Kidney (tissue), 14 donors: Measurements from ENCODE around the gene REV3L. TPM values are rescaled to one million over a fixed set of nuclear protein-coding genes. Genes with fewer than 3 reads are reported as not detected.

ENCODE experiments used
- DNase-seq, 5 donors: peaks; one replicate each; pipeline ENCODE4 v3.0.0-alpha.2; 2013 to 2020
- FAIRE-seq: peaks from 2 replicates; lab custom pipeline; 2012; peaks lifted over from hg19 to GRCh38; lab: Jason Lieb, UNC
- H3K27ac ChIP-seq, 2 donors: one replicate each; pipeline ENCODE4 v1.7.0; 2013; ENCODE audit warnings: low read depth in 2 of 2, low read length in 2 of 2, inconsistent platforms in 1 of 2
- H3K27me3 ChIP-seq: one replicate; pipeline ENCODE4 v1.7.1; 2013; ENCODE audit warnings: low read length, inconsistent platforms; ENCODE audit not compliant: control insufficient read depth, insufficient read depth
- H3K36me3 ChIP-seq, 3 donors: one replicate each; pipeline versions ENCODE4 v1.7.0 to v1.7.1; 2013; ENCODE audit warnings: low read length in 3 of 3, control low read depth in 1 of 3, inconsistent platforms in 1 of 3; ENCODE audit not compliant: insufficient read depth in 3 of 3, control insufficient read depth in 2 of 3
- H3K4me1 ChIP-seq, 3 donors: one replicate each; pipeline versions ENCODE4 v1.7.0 to v1.7.1; 2013; ENCODE audit warnings: low read length in 3 of 3, inconsistent platforms in 1 of 3, low read depth in 1 of 3; ENCODE audit not compliant: control insufficient read depth in 2 of 3, insufficient read depth in 2 of 3
- H3K4me3 ChIP-seq, 3 donors: one replicate each; pipeline versions ENCODE4 v1.7.0 to v1.8.1; 2013; ENCODE audit warnings: low read length in 3 of 3, control low read depth in 1 of 3, inconsistent platforms in 1 of 3
- H3K9ac ChIP-seq, 3 donors: one replicate each; pipeline versions ENCODE4 v1.7.0 to v1.7.1; 2013; ENCODE audit warnings: low read length in 3 of 3, control low read depth in 1 of 3, inconsistent platforms in 1 of 3
- H3K9me3 ChIP-seq, 3 donors: one replicate each; pipeline versions ENCODE4 v1.7.0 to v1.7.1; 2013; ENCODE audit warnings: low read length in 3 of 3, control low read depth in 1 of 3, inconsistent platforms in 1 of 3; ENCODE audit not compliant: control insufficient read depth in 2 of 3, insufficient read depth in 1 of 3
- CTCF ChIP-seq: IDR thresholded peaks from 3 replicates; pipeline ENCODE4 v1.5.1; 2012; ENCODE audit warnings: mild to moderate bottlenecking, moderate library complexity, borderline replicate concordance; ENCODE audit not compliant: insufficient read depth; ENCODE audit errors: extremely low read depth
- intact Hi-C: fragments of 100-400 bp; cut with DNase I; formaldehyde crosslinking; loops from one replicate; pipeline ENCODE4 v1.11.1; 2022
- polyA plus RNA-seq: library from polyadenylated mRNA; stranded (reverse); fragments of 350-450 nt; fragmentation: Illumina TruSeq; extraction: RNeasy Lipid Tissue Mini Kit (QIAGEN cat#74804); gene quantifications from one replicate; pipeline ENCODE4 v1.2.3, GENCODE V29; 2014; ENCODE audit warnings: low read depth, low replicate concordance; ENCODE audit not compliant: insufficient read depth
- total RNA-seq: library from RNA; stranded (reverse); fragmentation: NEBNext Ultra II Directional; extraction: Animal tissue kit (Norgen Biotek cat#: 25700); gene quantifications from one replicate; pipeline ENCODE4 v1.2.1, GENCODE V29; 2021
- donor health status: control.
- donor health status: control.
- donor health status: control.
- donor health status: control.
- donor health status: control.
- donor health status: DM: yes; HTN: yes; CAD: no.
- donor health status: Normal renal cell carcinoma (clear cell type).

The REV3L gene
- total and polyA plus RNA-seq, 2 donors from 2014 or later = 4.4 to 30.0 TPM

DNA sequence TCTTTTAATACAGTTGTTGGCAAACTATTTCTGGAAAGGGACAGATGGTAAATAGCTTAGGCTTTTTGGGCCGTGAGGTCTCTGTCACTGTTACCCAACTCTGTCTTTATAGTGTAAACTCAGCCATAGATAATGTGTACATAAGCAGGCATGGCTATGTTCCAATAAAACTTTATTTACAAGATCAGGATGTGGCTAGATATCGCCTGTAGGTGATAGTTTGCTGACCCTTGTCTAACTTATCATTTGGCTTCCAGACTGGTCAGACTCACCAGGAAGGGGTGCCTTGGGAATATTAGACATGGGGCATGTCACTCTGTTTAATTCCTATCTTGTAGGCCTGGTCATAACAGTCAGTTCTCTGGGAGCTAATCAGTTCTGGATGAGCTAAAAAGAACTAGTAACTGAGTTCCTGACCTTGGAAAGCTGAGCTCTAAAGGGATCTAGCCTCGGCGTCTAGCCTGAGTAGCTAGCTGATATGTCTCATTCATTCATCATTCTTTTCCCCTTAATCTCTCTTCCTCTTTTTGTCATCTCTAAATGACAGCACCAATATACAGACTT lies 232.1 kb downstream of the REV3L start:
- intact Hi-C loops = no loop called here
- no peak for TF ChIP-seq CTCF
- no peak overlapping the region for H3K9ac ChIP-seq

More for the DNA sequence above, 232.1 kb downstream of the REV3L start:
- Histone ChIP-seq H3K27me3 (no peaks in the 10 kb centered on the region), H3K27ac (no peak overlapping the region), H3K36me3 (no peaks in the 10 kb centered on the region), H3K4me1 (no peaks in the 10 kb centered on the region), H3K4me3 (no peak overlapping the region), H3K9me3 (no peaks in the 10 kb centered on the region)
- DNase-seq (peak in 1 of 5 donors; percentile 15), FAIRE-seq (no peak)

Other genes starting within 250 kb of the REV3L start
- gene TRAF3IP2, start 122.7 kb upstream of the REV3L start, total RNA-seq = 30.0 TPM
- 15.7 TPM for gene TRAF3IP2, start 122.7 kb upstream of the REV3L start, polyA plus RNA-seq